ENCODE measurements around the gene FAM110C.

FAM110C gene

GRCh38 chr2:46131-46470, 204 bp downstream of the FAM110C start:
- Histone ChIP-seq H2AFZ (ENCODE audit: low read depth, low read length) (no peak overlapping the region), H3K4me2 (ENCODE audit: low read length) (no peak overlapping the region), H3K4me1 (ENCODE audit: low read length) (no peaks in the 10 kb centered on the region), H3K36me3 (replicated peaks; ENCODE audit: low read depth, low read length) (no peaks in the 10 kb centered on the region), H3K27me3 (ENCODE audit: low read depth, low read length) (no peaks in the 10 kb centered on the region), H3K4me3 (ENCODE audit: low read length) (no peak overlapping the region), H4K20me1 (ENCODE audit: insufficient read depth, low read length) (no peaks in the 10 kb centered on the region), H3K27ac (ENCODE audit: low read length) (no peak overlapping the region), H3K9me3 (ENCODE audit: insufficient read depth, low read length) (no peaks in the 10 kb centered on the region), H3K9ac (ENCODE audit: low read length) (no peak overlapping the region), H3K79me2 (ENCODE audit: low read length) (no peaks in the 10 kb centered on the region)
- TF ChIP-seq EZH2phosphoT487 (IDR thresholded peaks at IDR 0.05; ENCODE audit: low read depth), result no peak
- TF ChIP-seq, protein P1, sequence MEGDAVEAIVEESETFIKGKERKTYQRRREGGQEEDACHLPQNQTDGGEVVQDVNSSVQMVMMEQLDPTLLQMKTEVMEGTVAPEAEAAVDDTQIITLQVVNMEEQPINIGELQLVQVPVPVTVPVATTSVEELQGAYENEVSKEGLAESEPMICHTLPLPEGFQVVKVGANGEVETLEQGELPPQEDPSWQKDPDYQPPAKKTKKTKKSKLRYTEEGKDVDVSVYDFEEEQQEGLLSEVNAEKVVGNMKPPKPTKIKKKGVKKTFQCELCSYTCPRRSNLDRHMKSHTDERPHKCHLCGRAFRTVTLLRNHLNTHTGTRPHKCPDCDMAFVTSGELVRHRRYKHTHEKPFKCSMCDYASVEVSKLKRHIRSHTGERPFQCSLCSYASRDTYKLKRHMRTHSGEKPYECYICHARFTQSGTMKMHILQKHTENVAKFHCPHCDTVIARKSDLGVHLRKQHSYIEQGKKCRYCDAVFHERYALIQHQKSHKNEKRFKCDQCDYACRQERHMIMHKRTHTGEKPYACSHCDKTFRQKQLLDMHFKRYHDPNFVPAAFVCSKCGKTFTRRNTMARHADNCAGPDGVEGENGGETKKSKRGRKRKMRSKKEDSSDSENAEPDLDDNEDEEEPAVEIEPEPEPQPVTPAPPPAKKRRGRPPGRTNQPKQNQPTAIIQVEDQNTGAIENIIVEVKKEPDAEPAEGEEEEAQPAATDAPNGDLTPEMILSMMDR (IDR thresholded peaks at IDR 0.05; ENCODE audit: low read depth, low read length), result no peak

GRCh38 chr2:45342-46130, 769 bp downstream of the FAM110C start:
- Histone ChIP-seq H3K4me3 (ENCODE audit: low read length) (no peak overlapping the region), H3K36me3 (replicated peaks; ENCODE audit: low read depth, low read length) (no peaks in the 10 kb centered on the region), H3K4me2 (ENCODE audit: low read length) (no peak overlapping the region), H2AFZ (ENCODE audit: low read depth, low read length) (no peak overlapping the region), H3K79me2 (ENCODE audit: low read length) (no peaks in the 10 kb centered on the region), H3K9me3 (ENCODE audit: insufficient read depth, low read length) (no peaks in the 10 kb centered on the region), H4K20me1 (ENCODE audit: insufficient read depth, low read length) (no peaks in the 10 kb centered on the region), H3K9ac (ENCODE audit: low read length) (no peak overlapping the region), H3K4me1 (ENCODE audit: low read length) (no peaks in the 10 kb centered on the region), H3K27ac (ENCODE audit: low read length) (no peak overlapping the region), H3K27me3 (ENCODE audit: low read depth, low read length) (no peaks in the 10 kb centered on the region)
- no peak for TF ChIP-seq EZH2phosphoT487 (IDR thresholded peaks at IDR 0.05; ENCODE audit: low read depth)

GRCh38 chr2:44748-45341, 1.5 kb downstream of the FAM110C start:
- no peaks in the 10 kb centered on the region for H3K9me3 ChIP-seq (ENCODE audit: insufficient read depth, low read length)
- TF ChIP-seq, protein P1 (IDR thresholded peaks at IDR 0.05; ENCODE audit: low read depth, low read length), result no peak
- no peaks in the 10 kb centered on the region for H3K4me1 ChIP-seq (ENCODE audit: low read length)
- no peaks in the 10 kb centered on the region for H4K20me1 ChIP-seq (ENCODE audit: insufficient read depth, low read length)
- no peaks in the 10 kb centered on the region for H3K27me3 ChIP-seq (ENCODE audit: low read depth, low read length)
- no peak overlapping the region for H3K4me2 ChIP-seq (ENCODE audit: low read length)
- no peaks in the 10 kb centered on the region for H3K36me3 ChIP-seq (replicated peaks; ENCODE audit: low read depth, low read length)
- no peak overlapping the region for H3K9ac ChIP-seq (ENCODE audit: low read length)
- no peak overlapping the region for H3K4me3 ChIP-seq (ENCODE audit: low read length)
- no peak overlapping the region for H2AFZ ChIP-seq (ENCODE audit: low read depth, low read length)
- no peaks in the 10 kb centered on the region for H3K79me2 ChIP-seq (ENCODE audit: low read length)
- no peak overlapping the region for H3K27ac ChIP-seq (ENCODE audit: low read length)

DNA sequence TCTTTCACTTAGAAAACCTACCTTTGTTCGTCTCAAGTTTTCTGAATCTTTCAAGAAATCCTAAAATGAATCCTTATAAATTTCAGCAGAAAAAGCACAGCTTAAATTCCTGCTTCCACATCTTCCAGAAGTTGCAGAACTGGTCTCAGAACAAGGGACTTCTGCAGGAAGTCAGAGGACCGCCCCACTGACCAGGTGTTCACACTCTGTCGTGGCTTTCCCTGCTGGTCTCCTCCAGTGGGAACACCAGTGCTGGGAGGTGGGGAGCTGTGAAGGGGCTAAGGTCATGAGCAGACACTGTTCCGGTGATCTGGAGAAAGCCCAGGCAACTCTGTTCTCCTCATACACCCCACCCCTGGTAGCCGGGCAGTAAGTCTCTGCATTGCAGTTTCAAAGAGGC, 3.5 kb downstream of the FAM110C start:
- no peak overlapping the region for H3K4me2 ChIP-seq (ENCODE audit: low read length)
- no peak overlapping the region for H2AFZ ChIP-seq (ENCODE audit: low read depth, low read length)
- H3K79me2 ChIP-seq (ENCODE audit: low read length), result no peaks in the 10 kb centered on the region
- no peak overlapping the region for H3K9ac ChIP-seq (ENCODE audit: low read length)
- H4K20me1 ChIP-seq (ENCODE audit: insufficient read depth, low read length), result no peaks in the 10 kb centered on the region
- no peak overlapping the region for H3K27ac ChIP-seq (ENCODE audit: low read length)
- H3K4me3 ChIP-seq (ENCODE audit: low read length), result no peak overlapping the region
- TF ChIP-seq, protein P1 (IDR thresholded peaks at IDR 0.05; ENCODE audit: low read depth, low read length), result no peak
- H3K36me3 ChIP-seq (replicated peaks; ENCODE audit: low read depth, low read length), result no peaks in the 10 kb centered on the region
- H3K27me3 ChIP-seq (ENCODE audit: low read depth, low read length), result no peaks in the 10 kb centered on the region
- H3K4me1 ChIP-seq (ENCODE audit: low read length), result no peaks in the 10 kb centered on the region
- no peaks in the 10 kb centered on the region for H3K9me3 ChIP-seq (ENCODE audit: insufficient read depth, low read length)

All from OCI-LY3 (cell line).